K562 (cell line): ENCODE results near the gene EEFSEC.

Experiments used
- GABPA ChIP-seq: fragments of 200-800 bp; sonication (Bioruptor generic); conservative IDR thresholded peaks from 2 replicates; pipeline ENCODE4 v1.6.1; 2016; ENCODE audit warnings: low read depth, missing genetic modification characterization, missing compliant biosample characterization
- MTA2 ChIP-seq: fragments of 450-650 bp; IDR thresholded peaks from 2 replicates; pipeline ENCODE4 v1.6.1; 2016; ENCODE audit warnings: low read depth
- POLR2AphosphoS5 ChIP-seq: IDR thresholded peaks from 2 replicates; pipeline ENCODE4 v1.6.1; 2011; ENCODE audit warnings: mild to moderate bottlenecking, low read depth, low read length, moderate library complexity; ENCODE audit not compliant: control insufficient read depth, insufficient read depth
- RAD21 ChIP-seq, 2 experiments: fragments of 250-450 bp in 1 of 2; fragments of 450-650 bp in 1 of 2; sonication (Bioruptor Pico) in 1 of 2; formaldehyde crosslinking in 1 of 2; IDR thresholded peaks in 1 of 2; conservative IDR thresholded peaks in 1 of 2; 2 replicates each; pipeline versions ENCODE4 v1.4.0 to v1.8.0; 2020 to 2022; ENCODE audit warnings: mild to moderate bottlenecking in 2 of 2, moderate library complexity in 1 of 2
- SIRT6 ChIP-seq: IDR thresholded peaks from one replicate; pipeline ENCODE4 v1.6.1; 2012; ENCODE audit warnings: low read depth, mild to moderate bottlenecking, control low read depth, inconsistent platforms, low read length, moderate library complexity
- TARDBP ChIP-seq: fragments of 450-650 bp; IDR thresholded peaks from 2 replicates; pipeline ENCODE4 v1.6.1; 2016
- TCFL5 ChIP-seq: fragments of 250-450 bp; sonication (Bioruptor Pico); conservative IDR thresholded peaks from 2 replicates; pipeline ENCODE4 v1.6.1; 2021; ENCODE audit warnings: mild to moderate bottlenecking, moderate library complexity, matching md5 sums
- TEAD4 ChIP-seq, 2 experiments: sonication (generic) in 1 of 2; formaldehyde crosslinking in 1 of 2; IDR thresholded peaks; 2 replicates each; pipeline versions ENCODE4 v1.6.1 to v1.8.0; 2012 to 2022; ENCODE audit warnings: borderline replicate concordance in 1 of 2, inconsistent platforms in 1 of 2, low read length in 1 of 2, mild to moderate bottlenecking in 1 of 2, missing genetic modification reagents in 1 of 2
- ZNF274 ChIP-seq: IDR thresholded peaks from 2 replicates; pipeline ENCODE4 v1.6.1; 2011; ENCODE audit warnings: low read depth, mild to moderate bottlenecking, low read length, moderate library complexity, borderline replicate concordance
- ZSCAN29 ChIP-seq: fragments of 450-650 bp; IDR thresholded peaks from 2 replicates; pipeline ENCODE4 v1.6.1; 2017
- TF ChIP-seq, protein P1 (sequence below): sonication (generic); IDR thresholded peaks from 2 replicates; pipeline ENCODE4 v1.6.1; 2016
- TF ChIP-seq, protein P2 (sequence below), 2 experiments: fragments of 450-650 bp in 1 of 2; IDR thresholded peaks; 2 replicates each; pipeline ENCODE4 v1.6.1; 2011 to 2017; ENCODE audit warnings: low read depth in 2 of 2, antibody characterized with exemption in 1 of 2, borderline replicate concordance in 1 of 2, low read length in 1 of 2, mild to moderate bottlenecking in 1 of 2, mixed read lengths in 1 of 2; ENCODE audit not compliant: control insufficient read depth in 1 of 2
- TF ChIP-seq, protein P3 (sequence below), 3 experiments: IDR thresholded peaks in 2 of 3; conservative IDR thresholded peaks in 1 of 3; 2 replicates each; pipeline ENCODE4 v1.5.1; 2011 to 2012; ENCODE audit warnings: low read length in 3 of 3, mild to moderate bottlenecking in 3 of 3, control low read depth in 2 of 3, improper control_type of control experiment in 1 of 3, inconsistent platforms in 1 of 3, low read depth in 1 of 3, mixed read lengths in 1 of 3, moderate library complexity in 1 of 3; ENCODE audit not compliant: insufficient read depth in 2 of 3

DNA sequence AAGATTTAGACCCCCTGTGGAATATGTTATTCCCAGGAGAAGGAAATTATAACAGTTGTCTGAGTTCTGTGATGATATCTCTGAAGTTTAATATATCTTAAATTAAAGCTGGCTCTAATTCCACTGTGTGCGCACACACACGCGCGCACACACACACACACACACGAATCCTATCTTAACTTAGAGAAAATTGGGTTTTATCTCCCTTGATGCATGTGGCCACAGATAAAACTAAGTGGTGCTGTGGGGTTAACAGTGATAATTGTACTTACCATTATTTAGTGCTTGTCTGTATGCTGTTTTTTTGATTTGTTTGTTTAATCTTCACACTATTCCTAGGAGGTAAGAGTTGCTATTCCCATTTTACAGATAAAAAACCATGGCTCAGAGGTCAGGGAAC lies 7.4 kb downstream of the EEFSEC start:
- TF ChIP-seq, protein P1, sequence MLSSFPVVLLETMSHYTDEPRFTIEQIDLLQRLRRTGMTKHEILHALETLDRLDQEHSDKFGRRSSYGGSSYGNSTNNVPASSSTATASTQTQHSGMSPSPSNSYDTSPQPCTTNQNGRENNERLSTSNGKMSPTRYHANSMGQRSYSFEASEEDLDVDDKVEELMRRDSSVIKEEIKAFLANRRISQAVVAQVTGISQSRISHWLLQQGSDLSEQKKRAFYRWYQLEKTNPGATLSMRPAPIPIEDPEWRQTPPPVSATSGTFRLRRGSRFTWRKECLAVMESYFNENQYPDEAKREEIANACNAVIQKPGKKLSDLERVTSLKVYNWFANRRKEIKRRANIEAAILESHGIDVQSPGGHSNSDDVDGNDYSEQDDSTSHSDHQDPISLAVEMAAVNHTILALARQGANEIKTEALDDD: no peak
- TF ChIP-seq, protein P2, sequence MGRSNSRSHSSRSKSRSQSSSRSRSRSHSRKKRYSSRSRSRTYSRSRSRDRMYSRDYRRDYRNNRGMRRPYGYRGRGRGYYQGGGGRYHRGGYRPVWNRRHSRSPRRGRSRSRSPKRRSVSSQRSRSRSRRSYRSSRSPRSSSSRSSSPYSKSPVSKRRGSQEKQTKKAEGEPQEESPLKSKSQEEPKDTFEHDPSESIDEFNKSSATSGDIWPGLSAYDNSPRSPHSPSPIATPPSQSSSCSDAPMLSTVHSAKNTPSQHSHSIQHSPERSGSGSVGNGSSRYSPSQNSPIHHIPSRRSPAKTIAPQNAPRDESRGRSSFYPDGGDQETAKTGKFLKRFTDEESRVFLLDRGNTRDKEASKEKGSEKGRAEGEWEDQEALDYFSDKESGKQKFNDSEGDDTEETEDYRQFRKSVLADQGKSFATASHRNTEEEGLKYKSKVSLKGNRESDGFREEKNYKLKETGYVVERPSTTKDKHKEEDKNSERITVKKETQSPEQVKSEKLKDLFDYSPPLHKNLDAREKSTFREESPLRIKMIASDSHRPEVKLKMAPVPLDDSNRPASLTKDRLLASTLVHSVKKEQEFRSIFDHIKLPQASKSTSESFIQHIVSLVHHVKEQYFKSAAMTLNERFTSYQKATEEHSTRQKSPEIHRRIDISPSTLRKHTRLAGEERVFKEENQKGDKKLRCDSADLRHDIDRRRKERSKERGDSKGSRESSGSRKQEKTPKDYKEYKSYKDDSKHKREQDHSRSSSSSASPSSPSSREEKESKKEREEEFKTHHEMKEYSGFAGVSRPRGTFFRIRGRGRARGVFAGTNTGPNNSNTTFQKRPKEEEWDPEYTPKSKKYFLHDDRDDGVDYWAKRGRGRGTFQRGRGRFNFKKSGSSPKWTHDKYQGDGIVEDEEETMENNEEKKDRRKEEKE (IDR thresholded peaks at IDR 0.05; ENCODE audit: borderline replicate concordance in 1 of 2, control insufficient read depth in 1 of 2, low read depth in 2 of 2, low read length in 1 of 2): no peak
- TF ChIP-seq ZSCAN29 (no peak), RAD21 (CRISPR knock-in tag; conservative IDR thresholded peaks at IDR 0.05 in 1 of 2, IDR thresholded peaks at IDR 0.05 in 1 of 2) (no peak), TARDBP (no peak), GABPA (tag) (no peak), POLR2AphosphoS5 (no peak), SIRT6 (no peak), TEAD4 (IDR thresholded peaks at IDR 0.05; ENCODE audit: low read length) (no peak), TEAD4 (CRISPR knock-in tag; IDR thresholded peaks at IDR 0.05; ENCODE audit: borderline replicate concordance) (no peak), MTA2 (no peak), TCFL5 (no peak), ZNF274 (no peak)
- TF ChIP-seq, protein P3, sequence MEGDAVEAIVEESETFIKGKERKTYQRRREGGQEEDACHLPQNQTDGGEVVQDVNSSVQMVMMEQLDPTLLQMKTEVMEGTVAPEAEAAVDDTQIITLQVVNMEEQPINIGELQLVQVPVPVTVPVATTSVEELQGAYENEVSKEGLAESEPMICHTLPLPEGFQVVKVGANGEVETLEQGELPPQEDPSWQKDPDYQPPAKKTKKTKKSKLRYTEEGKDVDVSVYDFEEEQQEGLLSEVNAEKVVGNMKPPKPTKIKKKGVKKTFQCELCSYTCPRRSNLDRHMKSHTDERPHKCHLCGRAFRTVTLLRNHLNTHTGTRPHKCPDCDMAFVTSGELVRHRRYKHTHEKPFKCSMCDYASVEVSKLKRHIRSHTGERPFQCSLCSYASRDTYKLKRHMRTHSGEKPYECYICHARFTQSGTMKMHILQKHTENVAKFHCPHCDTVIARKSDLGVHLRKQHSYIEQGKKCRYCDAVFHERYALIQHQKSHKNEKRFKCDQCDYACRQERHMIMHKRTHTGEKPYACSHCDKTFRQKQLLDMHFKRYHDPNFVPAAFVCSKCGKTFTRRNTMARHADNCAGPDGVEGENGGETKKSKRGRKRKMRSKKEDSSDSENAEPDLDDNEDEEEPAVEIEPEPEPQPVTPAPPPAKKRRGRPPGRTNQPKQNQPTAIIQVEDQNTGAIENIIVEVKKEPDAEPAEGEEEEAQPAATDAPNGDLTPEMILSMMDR (IDR thresholded peaks at IDR 0.05 in 2 of 3, conservative IDR thresholded peaks at IDR 0.05 in 1 of 3; ENCODE audit: insufficient read depth in 2 of 3, low read depth in 1 of 3, low read length in 3 of 3): no peak
